Measurements from ENCODE around the gene LYPD5. TPM values are rescaled to one million over a fixed set of nuclear protein-coding genes. Genes with fewer than 3 reads are reported as not detected.

Gene LYPD5
- total and polyA plus RNA-seq, 2 of the 8 experiments (the other 6 are each of a cell fraction or from before 2014, with no cell fraction given), result 0.74 to 4.3 TPM

DNA sequence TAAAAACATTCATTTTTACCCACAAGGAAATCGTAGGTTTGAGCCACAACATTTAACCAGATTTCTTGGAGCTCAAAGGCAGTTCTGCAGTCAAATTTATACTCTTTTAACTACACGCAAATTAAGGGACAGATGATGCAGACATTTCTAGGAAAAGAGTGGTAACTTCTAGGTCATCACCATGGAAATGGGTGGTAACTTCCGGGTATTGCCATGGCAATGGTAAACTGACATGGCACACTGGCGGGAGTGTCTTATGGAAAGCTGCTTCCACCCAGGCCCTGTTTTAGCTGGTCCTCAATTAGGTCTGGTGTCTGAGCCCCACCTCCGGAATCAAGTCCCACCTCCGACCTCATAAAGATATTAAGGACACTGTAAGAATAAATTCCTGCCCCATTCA lies 10.4 kb upstream of the LYPD5 start:
- FAIRE-seq (no peak), DNase-seq (ENCODE audit: low read depth in 1 of 2, low spot score in 2 of 2) (no peak)
- Histone ChIP-seq H3K9ac (replicated peaks in 1 of 4; ENCODE audit: extremely low read depth in 1 of 4, low read depth in 3 of 4, low read length in 3 of 4) (no peak overlapping the region), H3K56ac (replicated peaks; ENCODE audit: insufficient read length, low read depth, low read length) (no peak overlapping the region), H2BK120ac (replicated peaks; ENCODE audit: low read depth, low read length) (no peak overlapping the region), H3K27me3 (replicated peaks in 1 of 4; ENCODE audit: control insufficient read depth in 3 of 4, extremely low read depth in 1 of 4, insufficient read depth in 3 of 4, low read length in 3 of 4) (no peaks in the 10 kb centered on the region; a peak in 1 of 7 replicates), H4K20me1 (replicated peaks in 1 of 2; ENCODE audit: control insufficient read depth in 1 of 2, insufficient read depth in 2 of 2, low read length in 2 of 2) (no peaks in the 10 kb centered on the region), H2AK5ac (ENCODE audit: low read depth, low read length) (no peak overlapping the region), H4K8ac (ENCODE audit: extremely low read depth, insufficient read depth, low read length) (no peak overlapping the region), H3K79me1 (ENCODE audit: low read depth, low read length) (no peaks in the 10 kb centered on the region), H2BK12ac (ENCODE audit: low read depth, low read length) (no peak overlapping the region), H3K4ac (replicated peaks; ENCODE audit: insufficient read length, low read depth, low read length) (no peak overlapping the region), H3K9me3 (ENCODE audit: insufficient read depth in 2 of 2, low read depth in 1 of 2, low read length in 1 of 2) (no peaks in the 10 kb centered on the region), H4K91ac (replicated peaks; ENCODE audit: insufficient read length, low read length) (no peak overlapping the region), H3K23ac (ENCODE audit: insufficient read length) (no peak overlapping the region), H3K27ac (ENCODE audit: low read depth, low read length) (no peak overlapping the region), H2BK5ac (ENCODE audit: low read depth, low read length) (no peak overlapping the region), H3K18ac (ENCODE audit: extremely low read depth, low read length) (no peak overlapping the region), H2AFZ (ENCODE audit: low read length) (no peak overlapping the region), H3K4me1 (replicated peaks in 1 of 4; ENCODE audit: control insufficient read depth in 3 of 4, insufficient read depth in 4 of 4, low read length in 3 of 4) (no peaks in the 10 kb centered on the region), H4K5ac (ENCODE audit: insufficient read length, low read depth, low read length) (no peak overlapping the region), H2BK20ac (ENCODE audit: low read length) (no peak overlapping the region), H2BK15ac (ENCODE audit: low read length) (no peak overlapping the region), H3K36me3 (ENCODE audit: control insufficient read depth in 2 of 4, insufficient read depth in 4 of 4, low read length in 3 of 4) (no peaks in the 10 kb centered on the region), H3K23me2 (ENCODE audit: low read depth, low read length) (no peaks in the 10 kb centered on the region), H3K79me2 (ENCODE audit: control insufficient read depth in 1 of 2, insufficient read depth in 2 of 2, low read length in 2 of 2) (no peaks in the 10 kb centered on the region), H3K4me3 (ENCODE audit: extremely low read depth in 1 of 4, insufficient read depth in 2 of 4, low read depth in 3 of 4, low read length in 4 of 4) (no peak overlapping the region), H3K14ac (ENCODE audit: insufficient read length) (no peak overlapping the region), H3K4me2 (ENCODE audit: insufficient read depth in 1 of 2, low read depth in 2 of 2, low read length in 2 of 2) (no peak overlapping the region)
- ChIA-PET CTCF (ENCODE audit: partially characterized antibody) (interaction anchor here (0.6 to 7.5 kb wide), 4 partner anchors 9 to 66 kb away, joined by 3 to 67 read pairs (median 4); no protein-coding TSS in a partner anchor), POLR2A (ENCODE audit: partially characterized antibody) (interaction anchor here (1.2 kb wide), 1 partner anchor 68 kb away, joined by 3 read pairs; no protein-coding TSS in a partner anchor)
- WGBS, 2 experiments (ENCODE audit: extremely low coverage in 1 of 2, insufficient coverage in 1 of 2, insufficient read length in 1 of 2, insufficient replicate concordance in 2 of 2, low coverage in 1 of 2, low lambda C conversion rate in 2 of 2, missing lambda C conversion rate in 1 of 2), result 83% methylated on average over 6 of the region's 6 CpGs; no CpG with 5 or more reads in 1 of the 2 experiments
- TF ChIP-seq BCL11A (IDR thresholded peaks at IDR 0.05; ENCODE audit: low read depth in 2 of 2, low read length in 2 of 2) (no peak), TAF7 (optimal IDR thresholded peaks at IDR 0.05; ENCODE audit: borderline replicate concordance, low read depth, low read length) (no peak), SRF (IDR thresholded peaks at IDR 0.05; ENCODE audit: low read depth, low read length) (no peak), RBBP5 (IDR thresholded peaks at IDR 0.05; ENCODE audit: borderline replicate concordance, low read depth, low read length) (no peak), SIX5 (IDR thresholded peaks at IDR 0.05; ENCODE audit: low read depth, low read length) (no peak), POU5F1 (IDR thresholded peaks at IDR 0.05; ENCODE audit: low read depth, low read length) (no peak), TCF12 (IDR thresholded peaks at IDR 0.05; ENCODE audit: low read depth, low read length) (no peak), FOSL1 (IDR thresholded peaks at IDR 0.05; ENCODE audit: insufficient read depth, low read depth, low read length) (no peak), CREB1 (IDR thresholded peaks at IDR 0.05) (no peak), CBX5 (IDR thresholded peaks at IDR 0.05; ENCODE audit: low read depth, low read length) (no peak), CEBPB (IDR thresholded peaks at IDR 0.05; ENCODE audit: low read depth, low read length) (no peak), CHD1 (IDR thresholded peaks at IDR 0.05; ENCODE audit: low read depth, low read length) (no peak), NANOG (IDR thresholded peaks at IDR 0.05; ENCODE audit: insufficient read depth, low read depth, low read length, poor library complexity, severe bottlenecking) (no peak), GABPA (IDR thresholded peaks at IDR 0.05; ENCODE audit: borderline replicate concordance, insufficient read depth, low read length) (no peak), ASH2L (IDR thresholded peaks at IDR 0.05; ENCODE audit: low read length) (no peak), HDAC6 (IDR thresholded peaks at IDR 0.05; ENCODE audit: low read depth, low read length) (no peak)
